ENCODE measurements around the gene FAM131C.

DNA sequence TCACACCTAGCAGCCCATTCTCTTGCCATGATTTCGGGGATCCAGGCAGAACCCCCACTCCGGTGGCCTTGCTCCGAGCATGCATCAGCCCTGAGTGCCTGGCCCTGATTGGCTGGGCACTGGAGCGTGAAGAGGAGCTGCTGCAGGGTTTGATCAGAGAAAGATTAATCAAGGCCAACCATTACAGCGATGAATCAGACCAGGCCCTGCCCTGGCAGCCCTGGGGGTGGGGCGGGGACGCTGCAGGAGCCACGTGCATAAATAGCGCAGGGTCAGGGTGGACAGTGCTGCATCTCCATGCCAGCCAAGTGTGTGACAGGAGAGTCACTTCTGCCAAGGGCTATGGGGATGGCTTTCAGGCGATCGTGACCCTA, 3.4 kb upstream of the FAM131C start:
- TF ChIP-seq, protein P1, sequence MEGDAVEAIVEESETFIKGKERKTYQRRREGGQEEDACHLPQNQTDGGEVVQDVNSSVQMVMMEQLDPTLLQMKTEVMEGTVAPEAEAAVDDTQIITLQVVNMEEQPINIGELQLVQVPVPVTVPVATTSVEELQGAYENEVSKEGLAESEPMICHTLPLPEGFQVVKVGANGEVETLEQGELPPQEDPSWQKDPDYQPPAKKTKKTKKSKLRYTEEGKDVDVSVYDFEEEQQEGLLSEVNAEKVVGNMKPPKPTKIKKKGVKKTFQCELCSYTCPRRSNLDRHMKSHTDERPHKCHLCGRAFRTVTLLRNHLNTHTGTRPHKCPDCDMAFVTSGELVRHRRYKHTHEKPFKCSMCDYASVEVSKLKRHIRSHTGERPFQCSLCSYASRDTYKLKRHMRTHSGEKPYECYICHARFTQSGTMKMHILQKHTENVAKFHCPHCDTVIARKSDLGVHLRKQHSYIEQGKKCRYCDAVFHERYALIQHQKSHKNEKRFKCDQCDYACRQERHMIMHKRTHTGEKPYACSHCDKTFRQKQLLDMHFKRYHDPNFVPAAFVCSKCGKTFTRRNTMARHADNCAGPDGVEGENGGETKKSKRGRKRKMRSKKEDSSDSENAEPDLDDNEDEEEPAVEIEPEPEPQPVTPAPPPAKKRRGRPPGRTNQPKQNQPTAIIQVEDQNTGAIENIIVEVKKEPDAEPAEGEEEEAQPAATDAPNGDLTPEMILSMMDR (IDR thresholded peaks at IDR 0.05) = no peak
- no peak for TF ChIP-seq POLR2A (IDR thresholded peaks at IDR 0.05)
